HG03139 (cell line): Measurements from ENCODE around the gene ARAP2.

Experiments used
- ATAC-seq: cut with Tn5 transposase; IDR thresholded peaks from one replicate; pipeline ENCODE4 v1.9.1; 2021; ENCODE audit not compliant: unreplicated experiment

Gene ARAP2

DNA sequence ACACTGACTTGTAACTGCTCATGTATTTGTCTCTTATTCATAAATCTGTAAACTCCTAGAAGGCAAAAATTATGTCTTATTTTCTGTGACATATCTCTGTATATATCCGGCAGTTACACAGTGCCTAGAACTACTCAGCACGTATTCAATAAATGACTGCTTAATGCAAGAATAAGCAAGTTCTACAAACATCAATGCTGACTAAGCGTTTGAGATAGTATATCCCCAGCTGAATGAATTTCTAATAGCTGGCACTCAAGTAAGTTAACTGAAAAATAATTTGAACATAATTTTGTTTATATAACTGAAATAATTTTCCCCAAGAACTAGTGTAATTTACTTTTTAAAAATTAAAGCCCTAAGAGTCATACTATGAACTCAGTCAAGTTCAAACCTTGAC is 113.7 kb downstream of the ARAP2 start:
- ATAC-seq, result no peak

DNA sequence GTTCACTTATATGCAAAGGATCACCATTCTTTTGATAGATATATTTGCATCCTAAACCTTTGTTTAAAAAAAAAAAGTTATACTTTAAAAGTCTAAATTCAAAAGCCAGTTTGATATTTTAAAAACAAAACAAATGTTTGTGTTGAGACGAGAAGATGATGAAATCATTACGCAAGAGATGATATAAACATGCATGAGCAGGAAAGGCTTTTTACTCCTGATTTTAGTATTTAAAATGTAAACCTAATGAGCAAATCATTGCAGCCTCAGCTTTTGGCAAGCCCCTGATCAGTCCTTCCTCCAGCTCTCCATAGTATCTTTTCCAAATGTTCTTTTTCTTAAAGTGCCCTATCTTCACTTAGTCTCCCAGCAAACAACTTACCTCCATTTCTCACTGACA is 115.6 kb downstream of the ARAP2 start:
- ATAC-seq, result no peak

- ATAC-seq, result no peak
Measured at GRCh38 chr4:36123906-36124305, 120.4 kb downstream of the ARAP2 start.

DNA sequence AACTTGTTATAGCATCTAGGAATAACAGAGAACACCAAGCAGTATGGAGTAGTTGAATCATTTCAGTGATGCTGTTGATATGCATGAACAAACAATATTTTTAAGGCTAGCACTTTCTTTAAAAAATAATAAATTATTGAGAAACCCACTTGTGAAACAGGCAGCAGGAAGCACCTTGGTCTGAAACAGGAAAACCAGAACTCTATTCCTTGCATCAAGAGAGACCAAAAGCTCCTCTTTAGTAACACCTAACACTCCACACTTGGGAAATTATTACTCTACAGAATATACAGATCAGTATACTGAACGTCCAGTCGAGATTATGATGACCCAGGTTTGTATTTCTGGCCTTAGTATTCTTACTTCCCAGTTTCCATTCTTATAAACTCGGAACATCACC is 129.0 kb downstream of the ARAP2 start:
- no peak for ATAC-seq

GRCh38 chr4:36111172-36111571 is 133.1 kb downstream of the ARAP2 start:
- ATAC-seq, result no peak

DNA sequence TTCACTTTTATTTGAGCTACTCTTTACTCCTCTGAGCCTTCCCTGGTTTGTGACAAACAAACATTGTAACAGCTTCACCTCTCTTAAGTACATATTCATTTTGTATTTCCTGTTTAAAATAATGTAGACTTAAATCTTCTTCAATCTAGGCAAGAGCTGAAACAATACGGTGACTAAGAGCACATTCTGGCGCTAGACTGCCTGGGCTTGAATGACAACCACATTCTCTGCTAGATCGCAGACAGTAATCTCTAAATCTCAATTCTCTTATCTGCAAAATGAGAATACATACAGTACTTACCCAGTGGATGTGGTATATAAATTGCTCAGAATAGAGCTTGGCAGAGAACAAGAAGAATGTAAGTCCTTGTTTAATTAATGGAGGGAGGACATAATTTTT is 144.8 kb downstream of the ARAP2 start:
- no peak for ATAC-seq

- no peak for ATAC-seq
Measured at GRCh38 chr4:36094995-36095394, 149.3 kb downstream of the ARAP2 start.

- no peak for ATAC-seq
Measured at GRCh38 chr4:36091997-36092396, 152.3 kb downstream of the ARAP2 start.

GRCh38 chr4:36088542-36088941 is 155.8 kb downstream of the ARAP2 start:
- ATAC-seq, result no peak

DNA sequence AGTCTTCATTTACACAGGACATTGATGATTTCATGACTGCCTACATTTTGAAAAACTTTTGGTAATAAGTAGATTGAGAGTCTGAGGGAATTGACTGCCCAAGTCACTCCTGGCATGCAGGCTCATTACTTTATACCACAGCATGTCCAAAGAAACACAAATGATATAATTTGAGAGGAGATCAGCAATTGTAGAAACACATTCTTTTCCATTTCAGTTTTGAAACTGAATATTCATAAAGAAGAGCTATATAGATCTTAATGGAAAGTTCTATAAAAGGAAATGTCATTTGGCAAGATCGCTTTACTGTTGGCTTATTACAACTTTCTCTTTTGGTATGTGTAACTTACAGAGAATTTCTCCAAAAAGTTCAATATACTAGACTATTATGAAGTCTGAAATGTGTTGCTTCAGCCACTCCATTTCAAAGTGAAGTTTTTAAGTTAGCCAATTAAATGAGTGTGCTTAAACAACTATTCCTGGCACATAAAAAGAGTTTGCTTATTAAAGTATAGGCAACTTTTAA is 158.0 kb downstream of the ARAP2 start:
- ATAC-seq, result no peak

- ATAC-seq, result no peak
Measured at GRCh38 chr4:36082817-36083216, 161.5 kb downstream of the ARAP2 start.

DNA sequence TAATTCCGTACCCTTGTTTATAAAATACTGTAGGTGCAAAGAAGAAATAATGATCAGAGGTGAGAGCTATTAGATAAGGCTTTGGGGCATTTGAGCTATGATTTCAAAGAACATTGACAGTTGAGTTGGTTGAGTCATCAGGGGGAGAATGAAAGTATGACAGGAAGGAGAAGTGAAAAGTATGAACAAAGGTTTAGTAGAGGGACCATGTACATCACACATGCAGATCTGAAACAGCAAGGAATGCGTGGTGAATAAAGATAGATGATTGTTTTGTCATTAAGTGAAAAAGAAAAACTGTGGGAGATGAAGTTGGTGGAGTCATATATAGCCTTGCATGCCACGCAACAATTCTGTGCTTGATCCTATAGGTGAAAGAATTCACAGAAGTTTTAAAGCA is 163.1 kb downstream of the ARAP2 start:
- peak; percentile 92 for ATAC-seq

GRCh38 chr4:36079666-36080065 is 164.6 kb downstream of the ARAP2 start:
- no peak for ATAC-seq

- no peak for ATAC-seq
Measured at GRCh38 chr4:36078319-36078718, 166.0 kb downstream of the ARAP2 start.

- no peak for ATAC-seq
Measured at GRCh38 chr4:36072529-36072928, 171.8 kb downstream of the ARAP2 start.

GRCh38 chr4:36067116-36067515 is 177.2 kb downstream of the ARAP2 start:
- no peak for ATAC-seq

- ATAC-seq, result no peak
Measured at GRCh38 chr4:36065274-36065871, 178.9 kb downstream of the ARAP2 start.

- ATAC-seq, result no peak
Measured at GRCh38 chr4:36064117-36064516, 180.2 kb downstream of the ARAP2 start.

GRCh38 chr4:36056136-36056535 is 188.2 kb downstream of the ARAP2 start:
- ATAC-seq, result no peak

- no peak for ATAC-seq
Measured at GRCh38 chr4:36054694-36055422, 189.5 kb downstream of the ARAP2 start.

GRCh38 chr4:36053930-36054329 is 190.4 kb downstream of the ARAP2 start:
- no peak for ATAC-seq

DNA sequence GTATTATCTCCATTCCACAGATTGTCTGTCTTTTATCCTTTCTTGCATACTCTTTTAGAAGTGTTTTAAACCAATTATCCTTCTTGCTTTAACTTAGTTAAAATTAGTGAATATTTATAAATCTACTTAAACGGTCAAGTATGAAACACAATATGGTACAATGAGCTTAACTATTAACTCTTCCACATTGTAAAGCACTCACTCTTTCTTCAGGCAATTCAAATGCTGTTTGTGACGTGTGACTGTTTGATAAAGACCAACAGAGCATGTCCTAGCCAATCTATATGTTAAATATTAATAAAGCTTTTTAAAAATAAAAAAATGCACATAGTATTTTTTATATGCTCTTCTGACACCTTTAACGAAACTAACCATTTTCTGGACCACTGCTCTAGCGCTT is 192.7 kb downstream of the ARAP2 start:
- no peak for ATAC-seq

DNA sequence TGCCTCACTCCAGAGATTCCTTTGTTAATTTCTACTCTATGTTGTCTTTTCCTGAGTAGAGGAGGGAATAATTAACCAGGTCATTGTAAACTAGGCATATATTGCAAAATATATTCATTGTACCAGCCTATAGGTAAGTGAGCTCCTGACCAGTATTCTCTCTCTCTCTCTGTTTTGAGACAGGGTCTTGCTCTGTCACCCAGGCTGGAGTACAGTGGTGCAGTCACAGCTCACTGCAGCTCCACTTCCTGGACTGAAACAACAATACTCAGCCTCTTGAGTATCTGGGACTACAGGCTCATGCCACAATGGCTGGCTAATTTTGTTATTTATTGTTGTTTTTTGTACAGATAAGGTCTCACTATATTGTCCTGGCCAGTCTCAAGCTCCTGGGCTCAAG is 198.3 kb downstream of the ARAP2 start:
- no peak for ATAC-seq
